ENCODE results near the gene FCN3.

The FCN3 gene

GRCh38 chr1:27377760-27378495 is 3.3 kb upstream of the FCN3 start:
- DNase-seq, result no peak

- no peak for DNase-seq
Measured at GRCh38 chr1:27372808-27373690, 1.6 kb downstream of the FCN3 start.

- DNase-seq, result no peak
Measured at GRCh38 chr1:27372022-27372807, 2.4 kb downstream of the FCN3 start.

- no peak for DNase-seq
Measured at GRCh38 chr1:27368869-27369582, 5.6 kb downstream of the FCN3 start.

GRCh38 chr1:27367160-27367650 is 7.4 kb downstream of the FCN3 start:
- no peak for DNase-seq

GRCh38 chr1:27366411-27367159 is 8.0 kb downstream of the FCN3 start, which contains the start of gene MAP3K6:
Gene MAP3K6 (minus strand): TSS chr1:27366961. CDS start chr1:27366597, 364 bp downstream.
- no peak for DNase-seq

- peak; percentile 32 for DNase-seq
Measured at GRCh38 chr1:27366113-27366410, 8.6 kb downstream of the FCN3 start.

GRCh38 chr1:27365372-27366112 is 9.1 kb downstream of the FCN3 start:
- peak; percentile 29 for DNase-seq

- DNase-seq, result no peak
Measured at GRCh38 chr1:27364696-27365371, 9.8 kb downstream of the FCN3 start.

GRCh38 chr1:27363766-27364695 is 10.6 kb downstream of the FCN3 start:
- no peak for DNase-seq

GRCh38 chr1:27361553-27361952 is 13.1 kb downstream of the FCN3 start:
- no peak for DNase-seq

GRCh38 chr1:27361044-27361402 is 13.6 kb downstream of the FCN3 start:
- DNase-seq, result no peak

GRCh38 chr1:27360159-27361043 is 14.2 kb downstream of the FCN3 start:
- DNase-seq, result no peak

- DNase-seq, result no peak
Measured at GRCh38 chr1:27359822-27360158, 14.8 kb downstream of the FCN3 start.

- DNase-seq, result no peak
Measured at GRCh38 chr1:27358928-27359313, 15.7 kb downstream of the FCN3 start.

- no peak for DNase-seq
Measured at GRCh38 chr1:27358038-27358927, 16.3 kb downstream of the FCN3 start.

- no peak for DNase-seq
Measured at GRCh38 chr1:27357281-27358037, 17.2 kb downstream of the FCN3 start.
